Ureter (tissue), 1 donor: Measurements from ENCODE around the gene CTIF. TPM values are rescaled to one million over a fixed set of nuclear protein-coding genes. Genes with fewer than 3 reads are reported as not detected.
A peak's percentile ranks its signal among the peaks of the same experiment; 100 is the strongest.

ENCODE experiments used
- DNase-seq: peaks from one replicate; pipeline ENCODE4 v3.0.0-alpha.2; 2020; ENCODE audit warnings: low spot score
- total RNA-seq: library from RNA; stranded (reverse); gene quantifications from one replicate; pipeline ENCODE4 v1.2.4, GENCODE V29; 2023
- donor health status: DM: yes; HTN: yes; CAD: no.

Gene CTIF
- total RNA-seq, 1 donor from 2014 or later: 62.3 TPM

GRCh38 chr18:48787203-48788151, 248.6 kb downstream of the CTIF start:
- DNase-seq: no peak

- no peak for DNase-seq
These were observed 249.5 kb downstream of the CTIF start for GRCh38 chr18:48788373-48788772.

GRCh38 chr18:48789259-48789812, 250.5 kb downstream of the CTIF start:
- DNase-seq: no peak

- DNase-seq: no peak
These were observed 251.5 kb downstream of the CTIF start for GRCh38 chr18:48790226-48790863.

GRCh38 chr18:48790869-48791635, 252.2 kb downstream of the CTIF start:
- DNase-seq: no peak

- DNase-seq: no peak
These were observed 252.8 kb downstream of the CTIF start for GRCh38 chr18:48791636-48792105.

GRCh38 chr18:48792141-48792540, 253.3 kb downstream of the CTIF start:
- DNase-seq: no peak

GRCh38 chr18:48792611-48793380, 254.0 kb downstream of the CTIF start:
- no peak for DNase-seq

GRCh38 chr18:48794251-48794970, 255.6 kb downstream of the CTIF start:
- DNase-seq: no peak

GRCh38 chr18:48795696-48796095, 256.9 kb downstream of the CTIF start:
- DNase-seq: no peak

GRCh38 chr18:48796491-48797205, 257.8 kb downstream of the CTIF start:
- no peak for DNase-seq

- peak; percentile 40 for DNase-seq
These were observed 259.0 kb downstream of the CTIF start for GRCh38 chr18:48797841-48798255.

- DNase-seq: peak; percentile 35
These were observed 259.8 kb downstream of the CTIF start for GRCh38 chr18:48798334-48799245.

GRCh38 chr18:48799724-48800315, 261.0 kb downstream of the CTIF start:
- DNase-seq: peak; percentile 40

- DNase-seq: peak; percentile 15
These were observed 261.6 kb downstream of the CTIF start for GRCh38 chr18:48800466-48800865.

GRCh38 chr18:48800876-48801727, 262.3 kb downstream of the CTIF start:
- peak; percentile 33 for DNase-seq
